ENCODE measurements around the gene S100P.
A peak's percentile ranks its signal among the peaks of the same experiment; 100 is the strongest.
"Not testable (repeated sequence)": the region's sequence is repeated elsewhere in the genome, so short reads cannot be mapped to it uniquely, and the experiment has no call there.

S100P gene

DNA sequence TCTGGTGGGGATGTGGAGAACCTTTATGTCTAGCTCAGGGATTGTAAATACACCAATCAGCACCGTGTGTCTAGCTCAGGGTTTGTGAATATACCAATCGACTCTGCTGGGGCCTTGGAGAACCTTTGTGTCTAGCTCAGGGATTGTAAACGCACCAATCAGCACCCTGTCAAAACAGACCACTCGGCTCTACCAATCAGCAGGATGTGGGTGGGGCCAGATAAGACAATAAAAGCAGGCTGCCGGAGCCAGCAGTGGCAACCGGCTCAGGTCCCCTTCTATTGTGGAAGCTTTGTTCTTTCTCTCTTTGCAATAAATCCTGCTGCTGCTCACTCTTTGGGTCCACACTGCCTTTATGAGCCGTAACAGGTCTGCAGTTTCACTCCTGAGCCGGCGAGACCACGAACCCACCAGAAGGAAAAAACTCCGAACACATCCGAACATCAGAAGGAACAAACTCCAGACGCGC is 20.5 kb upstream of the S100P start:
- Histone ChIP-seq H3K9ac (ENCODE audit: low read length in 2 of 2) (peak overlapping the region; percentile 80 to 81), H3K4me3 (ENCODE audit: low read length in 2 of 2) (peak overlapping the region; percentile 76 to 83), H3K27ac (ENCODE audit: low read length) (peak overlapping the region; percentile 77), H3K4me1 (ENCODE audit: control insufficient read depth, insufficient read depth, low read length) (peaks cover 34% of the 10 kb centered on the region)
- H3K36me3 ChIP-seq (ENCODE audit: control insufficient read depth in 2 of 2, insufficient read depth in 2 of 2, low read length in 2 of 2); H3K27me3 ChIP-seq (ENCODE audit: control insufficient read depth in 1 of 2, insufficient read depth in 2 of 2, low read length in 2 of 2); H3K9me3 ChIP-seq (ENCODE audit: control insufficient read depth in 2 of 2, low read length in 2 of 2): not testable (repeated sequence)

GRCh38 chr4:6673660-6674499 is 19.8 kb upstream of the S100P start:
- Histone ChIP-seq H3K9me3 (ENCODE audit: control insufficient read depth in 2 of 2, low read length in 2 of 2) (no peaks in the 10 kb centered on the region), H3K4me1 (ENCODE audit: control insufficient read depth, insufficient read depth, low read length) (peaks cover 34% of the 10 kb centered on the region), H3K27ac (ENCODE audit: low read length) (peak overlapping the region; percentile 77), H3K4me3 (ENCODE audit: low read length in 2 of 2) (peak overlapping the region; percentile 76 to 83), H3K27me3 (ENCODE audit: control insufficient read depth in 1 of 2, insufficient read depth in 2 of 2, low read length in 2 of 2) (no peaks in the 10 kb centered on the region), H3K9ac (ENCODE audit: low read length in 2 of 2) (peak overlapping the region; percentile 80 to 81), H3K36me3 (ENCODE audit: control insufficient read depth in 2 of 2, insufficient read depth in 2 of 2, low read length in 2 of 2) (peaks cover 0 to 9% of the 10 kb centered on the region in 2 donors)

DNA sequence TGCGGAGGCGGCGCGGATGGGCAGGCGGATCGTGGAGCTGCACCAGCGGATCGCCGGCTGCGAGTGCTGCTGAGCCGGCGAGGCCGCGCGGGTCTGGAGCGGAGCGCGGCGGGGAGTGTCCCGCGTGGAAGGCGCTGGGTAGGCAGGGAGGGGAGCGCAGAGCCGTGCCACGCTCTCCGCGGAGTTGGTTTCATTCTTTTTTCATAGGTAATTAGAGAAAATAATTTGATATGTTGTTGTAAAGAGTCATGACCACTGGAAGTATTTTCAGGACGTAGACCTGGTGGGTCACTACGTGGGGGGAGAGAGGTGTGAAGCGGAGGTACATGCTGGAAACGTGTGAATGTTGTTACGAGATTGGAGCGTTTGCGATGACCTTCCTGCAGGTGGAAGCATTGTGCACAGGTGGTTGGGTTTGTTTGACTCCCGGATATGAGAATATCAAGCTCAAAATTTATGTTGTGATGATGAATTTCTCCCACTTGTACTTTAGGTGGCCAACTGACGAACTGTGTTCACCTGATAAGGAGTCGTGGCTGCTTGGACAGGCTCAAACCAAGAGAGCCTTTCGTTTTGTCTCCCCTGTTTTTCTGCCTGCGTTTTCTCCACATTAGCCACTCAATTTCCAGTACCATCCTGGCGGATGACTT is 19.1 kb upstream of the S100P start:
- Histone ChIP-seq H3K4me1 (ENCODE audit: control insufficient read depth, insufficient read depth, low read length) (peaks cover 34% of the 10 kb centered on the region), H3K27me3 (ENCODE audit: control insufficient read depth in 1 of 2, insufficient read depth in 2 of 2, low read length in 2 of 2) (no peaks in the 10 kb centered on the region), H3K27ac (ENCODE audit: low read length) (peak overlapping the region; percentile 77), H3K4me3 (ENCODE audit: low read length in 2 of 2) (peak overlapping the region; percentile 76 to 83), H3K36me3 (ENCODE audit: control insufficient read depth in 2 of 2, insufficient read depth in 2 of 2, low read length in 2 of 2) (peaks cover 0 to 9% of the 10 kb centered on the region in 2 donors), H3K9ac (ENCODE audit: low read length in 2 of 2) (peak overlapping the region; percentile 51 to 74), H3K9me3 (ENCODE audit: control insufficient read depth in 2 of 2, low read length in 2 of 2) (no peaks in the 10 kb centered on the region)

GRCh38 chr4:6676722-6677558 is 16.7 kb upstream of the S100P start:
- Histone ChIP-seq H3K36me3 (ENCODE audit: control insufficient read depth in 2 of 2, insufficient read depth in 2 of 2, low read length in 2 of 2) (peaks cover 0 to 7% of the 10 kb centered on the region in 2 donors), H3K9me3 (ENCODE audit: control insufficient read depth in 2 of 2, low read length in 2 of 2) (no peaks in the 10 kb centered on the region)

GRCh38 chr4:6680372-6681034 is 13.2 kb upstream of the S100P start:
- Histone ChIP-seq H3K27me3 (ENCODE audit: control insufficient read depth in 1 of 2, insufficient read depth in 2 of 2, low read length in 2 of 2) (no peaks in the 10 kb centered on the region), H3K4me1 (ENCODE audit: control insufficient read depth, insufficient read depth, low read length) (peaks cover 21% of the 10 kb centered on the region), H3K36me3 (ENCODE audit: control insufficient read depth in 2 of 2, insufficient read depth in 2 of 2, low read length in 2 of 2) (peaks cover 0 to 6% of the 10 kb centered on the region in 2 donors), H3K27ac (ENCODE audit: low read length) (no peak overlapping the region), H3K9me3 (ENCODE audit: control insufficient read depth in 2 of 2, low read length in 2 of 2) (no peaks in the 10 kb centered on the region), H3K9ac (ENCODE audit: low read length in 2 of 2) (no peak overlapping the region), H3K4me3 (ENCODE audit: low read length in 2 of 2) (no peak overlapping the region)

More at GRCh38 chr4:6676722-6677558, 16.7 kb upstream of the S100P start:
- no peak overlapping the region for H3K27ac ChIP-seq (ENCODE audit: low read length)
- peak overlapping the region in 1 of 2 donors; percentile 52 for H3K4me3 ChIP-seq (ENCODE audit: low read length in 2 of 2)
- H3K4me1 ChIP-seq (ENCODE audit: control insufficient read depth, insufficient read depth, low read length): peaks cover 34% of the 10 kb centered on the region
- H3K27me3 ChIP-seq (ENCODE audit: control insufficient read depth in 1 of 2, insufficient read depth in 2 of 2, low read length in 2 of 2): no peaks in the 10 kb centered on the region
- H3K9ac ChIP-seq (ENCODE audit: low read length in 2 of 2): peak overlapping the region in 1 of 2 donors; percentile 23

DNA sequence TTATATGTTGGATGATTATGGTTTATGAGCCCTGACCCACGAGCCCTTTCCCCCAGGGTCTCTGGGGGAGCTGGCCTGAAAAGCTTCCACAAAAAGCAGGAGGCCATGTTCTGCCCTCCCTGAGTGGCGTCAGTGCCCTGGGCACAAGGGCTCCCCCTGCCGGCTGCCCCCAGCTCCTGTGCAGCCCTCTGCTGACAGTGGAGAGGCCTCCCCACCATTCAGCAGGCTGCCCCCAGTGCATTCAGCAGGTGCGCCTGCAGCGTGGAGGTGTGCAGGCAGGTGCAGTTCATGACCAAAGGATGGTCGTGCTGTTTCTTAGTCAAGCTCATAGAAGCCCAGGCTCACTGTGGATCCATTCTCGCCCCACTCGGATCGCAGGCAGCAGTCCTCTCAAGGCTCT is 12.5 kb upstream of the S100P start:
- Histone ChIP-seq H3K4me3 (ENCODE audit: low read length in 2 of 2) (no peak overlapping the region), H3K36me3 (ENCODE audit: control insufficient read depth in 2 of 2, insufficient read depth in 2 of 2, low read length in 2 of 2) (peaks cover 0 to 2% of the 10 kb centered on the region in 2 donors), H3K27me3 (ENCODE audit: control insufficient read depth in 1 of 2, insufficient read depth in 2 of 2, low read length in 2 of 2) (no peaks in the 10 kb centered on the region), H3K27ac (ENCODE audit: low read length) (no peak overlapping the region), H3K9me3 (ENCODE audit: control insufficient read depth in 2 of 2, low read length in 2 of 2) (no peaks in the 10 kb centered on the region), H3K4me1 (ENCODE audit: control insufficient read depth, insufficient read depth, low read length) (peaks cover 14% of the 10 kb centered on the region), H3K9ac (ENCODE audit: low read length in 2 of 2) (no peak overlapping the region)

- Histone ChIP-seq H3K36me3 (ENCODE audit: control insufficient read depth in 2 of 2, insufficient read depth in 2 of 2, low read length in 2 of 2) (peaks cover 0 to 2% of the 10 kb centered on the region in 2 donors), H3K4me3 (ENCODE audit: low read length in 2 of 2) (no peak overlapping the region), H3K27ac (ENCODE audit: low read length) (no peak overlapping the region), H3K9me3 (ENCODE audit: control insufficient read depth in 2 of 2, low read length in 2 of 2) (no peaks in the 10 kb centered on the region), H3K4me1 (ENCODE audit: control insufficient read depth, insufficient read depth, low read length) (no peaks in the 10 kb centered on the region), H3K9ac (ENCODE audit: low read length in 2 of 2) (no peak overlapping the region), H3K27me3 (ENCODE audit: control insufficient read depth in 1 of 2, insufficient read depth in 2 of 2, low read length in 2 of 2) (no peaks in the 10 kb centered on the region)
Observed at GRCh38 chr4:6682862-6683590, 10.7 kb upstream of the S100P start.

DNA sequence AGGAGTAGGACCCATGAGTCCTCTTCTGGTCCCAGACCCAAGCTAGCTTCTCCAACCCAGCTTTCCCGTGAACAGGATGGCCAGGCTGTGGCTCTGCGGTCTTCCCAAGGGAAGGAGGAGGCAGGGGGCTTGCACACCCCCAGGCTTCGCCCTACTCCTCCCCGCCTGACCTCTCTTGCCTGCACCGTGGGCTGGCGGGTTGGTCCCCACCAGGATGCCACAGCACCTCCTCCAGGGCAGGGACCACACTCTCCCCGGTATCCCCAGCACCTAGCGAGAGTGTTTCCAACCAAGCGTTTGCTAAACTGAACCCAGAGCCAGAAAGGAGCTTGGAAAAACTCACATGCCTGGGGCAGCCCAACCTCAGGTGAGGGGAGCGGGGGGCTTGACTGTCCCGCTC is 9.0 kb upstream of the S100P start:
- no peaks in the 10 kb centered on the region for H3K27me3 ChIP-seq (ENCODE audit: control insufficient read depth in 1 of 2, insufficient read depth in 2 of 2, low read length in 2 of 2)
- peaks cover 0 to 2% of the 10 kb centered on the region in 2 donors for H3K36me3 ChIP-seq (ENCODE audit: control insufficient read depth in 2 of 2, insufficient read depth in 2 of 2, low read length in 2 of 2)
- H3K27ac ChIP-seq (ENCODE audit: low read length): no peak overlapping the region
- H3K4me3 ChIP-seq (ENCODE audit: low read length in 2 of 2): no peak overlapping the region
- H3K4me1 ChIP-seq (ENCODE audit: control insufficient read depth, insufficient read depth, low read length): peaks cover 5% of the 10 kb centered on the region
- H3K9ac ChIP-seq (ENCODE audit: low read length in 2 of 2): no peak overlapping the region
- no peaks in the 10 kb centered on the region for H3K9me3 ChIP-seq (ENCODE audit: control insufficient read depth in 2 of 2, low read length in 2 of 2)

DNA sequence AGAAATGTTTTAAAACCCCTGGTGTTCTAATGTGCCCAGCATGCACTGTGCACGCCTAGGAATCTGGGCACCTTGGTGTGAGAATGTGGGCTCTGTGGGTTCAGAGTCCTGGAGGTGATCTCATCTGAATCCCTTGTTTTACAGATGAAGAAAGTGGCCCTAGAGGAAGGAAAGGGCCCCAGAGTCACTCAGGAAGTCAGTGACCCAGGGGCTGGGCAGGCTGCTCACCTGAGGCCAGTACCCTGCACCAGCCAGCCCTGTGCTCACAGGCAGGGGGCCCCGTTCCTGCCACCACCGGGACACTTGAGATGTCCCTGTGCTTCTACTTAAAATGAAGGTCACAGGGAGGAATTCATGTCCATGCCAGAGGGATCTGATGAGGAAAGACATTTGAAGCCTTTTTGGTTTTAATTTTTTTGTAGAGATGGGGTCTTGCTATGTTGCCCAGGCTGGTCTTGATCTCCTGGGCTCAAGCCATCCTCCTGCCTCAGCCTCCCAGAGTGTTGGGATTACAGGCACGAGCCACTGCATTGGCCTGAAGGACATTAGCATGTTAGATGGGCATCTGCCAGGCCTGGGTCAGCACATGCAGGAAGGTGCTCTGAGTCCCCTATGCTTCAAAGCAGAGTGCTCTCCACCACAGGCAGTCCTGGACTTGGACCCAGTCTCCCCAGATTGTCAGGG is 7.4 kb upstream of the S100P start:
- Histone ChIP-seq H3K27ac (ENCODE audit: low read length) (no peak overlapping the region), H3K4me1 (ENCODE audit: control insufficient read depth, insufficient read depth, low read length) (peaks cover 5% of the 10 kb centered on the region), H3K9ac (ENCODE audit: low read length in 2 of 2) (no peak overlapping the region), H3K36me3 (ENCODE audit: control insufficient read depth in 2 of 2, insufficient read depth in 2 of 2, low read length in 2 of 2) (no peaks in the 10 kb centered on the region), H3K27me3 (ENCODE audit: control insufficient read depth in 1 of 2, insufficient read depth in 2 of 2, low read length in 2 of 2) (no peaks in the 10 kb centered on the region), H3K4me3 (ENCODE audit: low read length in 2 of 2) (no peak overlapping the region), H3K9me3 (ENCODE audit: control insufficient read depth in 2 of 2, low read length in 2 of 2) (no peaks in the 10 kb centered on the region)
